Stimulated activated memory B cell treated with anti-CD40 and anti-IgM and Interleukin-4, amounts not matched to agents 10 μg/mL and 1 μg/mL and 100 μg/mL, for 72 hours (primary cell): ENCODE results near the gene KLF3.

Source experiments
- ATAC-seq: fragments of 150-1000 bp; cut with Tn5 transposase; 2 replicates; pipeline ENCODE4 v1.10.0; 2021
- H3K27ac Mint-ChIP-seq: one replicate; pipeline ENCODE4 v1.8.0; 2022; ENCODE audit warnings: mild to moderate bottlenecking, mixed read lengths
- H3K27me3 Mint-ChIP-seq: one replicate; pipeline ENCODE4 v1.8.0; 2022; ENCODE audit warnings: mixed read lengths
- H3K36me3 Mint-ChIP-seq: one replicate; pipeline ENCODE4 v1.8.0; 2022; ENCODE audit warnings: mixed read lengths
- H3K4me1 Mint-ChIP-seq: one replicate; pipeline ENCODE4 v1.8.0; 2022; ENCODE audit warnings: mixed read lengths
- H3K4me3 Mint-ChIP-seq: one replicate; pipeline ENCODE4 v1.8.0; 2022; ENCODE audit warnings: mild to moderate bottlenecking, moderate library complexity, mixed read lengths
- H3K9me3 Mint-ChIP-seq: one replicate; pipeline ENCODE4 v1.8.0; 2022; ENCODE audit warnings: mixed read lengths

KLF3 gene

DNA sequence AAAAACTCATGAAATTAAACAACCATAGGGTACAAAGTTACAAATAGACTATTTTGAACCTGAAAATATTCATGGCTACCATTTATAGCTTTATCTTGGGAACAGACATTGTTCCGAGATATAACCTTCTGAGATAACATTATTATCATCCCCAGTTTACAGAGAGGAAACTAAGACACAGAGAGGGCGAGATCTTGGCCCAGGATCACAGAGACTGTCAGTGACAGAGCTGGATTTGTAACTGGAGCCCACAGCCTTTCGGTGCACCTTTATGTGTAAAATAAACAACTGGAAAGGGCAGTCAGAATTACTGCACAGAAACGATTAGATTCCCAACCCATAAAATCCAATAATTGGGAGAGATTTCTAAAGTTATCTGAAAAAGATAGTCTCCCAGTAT, 28.4 kb downstream of the KLF3 start:
- H3K9me3 Mint-ChIP-seq = no peaks in the 10 kb centered on the region
- ATAC-seq = no peak
- no peak overlapping the region for H3K27ac Mint-ChIP-seq
- H3K4me3 Mint-ChIP-seq = no peak overlapping the region
- H3K27me3 Mint-ChIP-seq = no peaks in the 10 kb centered on the region
- H3K36me3 Mint-ChIP-seq = peaks cover 64% of the 10 kb centered on the region
- no peaks in the 10 kb centered on the region for H3K4me1 Mint-ChIP-seq

DNA sequence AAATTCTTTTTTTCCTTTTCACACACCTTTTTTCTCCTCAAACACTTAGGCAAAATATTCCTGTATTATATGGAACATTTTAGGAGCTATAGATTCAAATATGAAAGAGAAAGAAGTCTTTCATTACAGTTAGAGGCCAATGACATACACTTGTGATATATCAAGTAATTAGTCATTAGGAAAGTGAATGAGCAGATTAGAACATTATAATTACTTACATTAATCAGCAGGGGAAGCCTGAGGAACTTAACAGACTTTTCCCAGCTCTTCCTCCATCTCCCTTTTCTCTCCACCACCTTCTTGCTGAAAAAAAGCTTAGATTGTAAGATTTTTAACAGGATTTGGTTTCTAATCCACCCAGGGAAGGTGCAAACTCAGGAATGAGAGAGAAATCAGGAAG, 29.6 kb downstream of the KLF3 start:
- H3K27me3 Mint-ChIP-seq = no peaks in the 10 kb centered on the region
- peaks cover 67% of the 10 kb centered on the region for H3K36me3 Mint-ChIP-seq
- H3K4me3 Mint-ChIP-seq = no peak overlapping the region
- no peak for ATAC-seq
- H3K27ac Mint-ChIP-seq = no peak overlapping the region
- H3K9me3 Mint-ChIP-seq = no peaks in the 10 kb centered on the region
- no peaks in the 10 kb centered on the region for H3K4me1 Mint-ChIP-seq

DNA sequence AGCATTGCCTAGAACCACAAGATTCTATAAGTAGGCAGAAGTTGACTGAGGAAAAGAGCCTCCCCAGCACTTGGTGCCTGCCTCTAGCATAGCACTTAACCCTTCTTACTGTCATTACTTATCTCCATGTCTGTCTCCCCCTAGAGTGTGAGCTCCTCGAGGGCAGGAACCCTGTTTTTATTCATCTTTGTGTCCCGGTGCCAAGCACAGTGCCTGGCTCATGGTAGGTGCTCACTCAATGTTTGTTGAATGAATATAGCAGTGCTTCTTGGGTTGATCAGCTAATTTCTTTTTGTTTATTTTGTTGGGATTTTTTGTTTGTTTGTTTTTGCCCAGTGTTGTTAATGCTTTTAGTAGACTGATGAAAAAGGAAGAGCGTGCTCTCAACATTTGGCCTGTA, 30.3 kb downstream of the KLF3 start:
- ATAC-seq = no peak
- no peak overlapping the region for H3K4me3 Mint-ChIP-seq
- no peaks in the 10 kb centered on the region for H3K4me1 Mint-ChIP-seq
- no peaks in the 10 kb centered on the region for H3K27me3 Mint-ChIP-seq
- peaks cover 59% of the 10 kb centered on the region for H3K36me3 Mint-ChIP-seq
- H3K27ac Mint-ChIP-seq = no peak overlapping the region
- H3K9me3 Mint-ChIP-seq = no peaks in the 10 kb centered on the region

DNA sequence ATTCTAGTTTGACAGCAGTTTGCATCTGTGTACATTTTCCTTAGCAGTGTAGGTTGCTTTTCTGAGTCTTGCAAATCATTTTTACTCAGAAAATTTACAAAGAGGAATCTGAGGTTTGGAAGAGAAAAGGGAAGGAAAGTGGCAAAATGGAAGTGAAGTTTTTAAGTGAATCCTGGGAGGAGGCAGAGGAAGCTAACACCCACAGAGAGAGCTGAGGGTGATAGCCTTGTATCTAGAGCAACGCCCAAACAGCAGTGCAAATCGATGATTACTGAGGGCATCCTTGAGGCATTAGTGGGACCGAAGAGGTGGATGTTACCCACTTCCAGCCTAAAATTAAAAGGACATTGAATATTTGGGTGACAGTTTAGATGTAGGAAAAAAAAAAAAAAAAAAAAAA, 31.8 kb downstream of the KLF3 start:
- peaks cover 47% of the 10 kb centered on the region for H3K36me3 Mint-ChIP-seq
- H3K27me3 Mint-ChIP-seq = no peaks in the 10 kb centered on the region
- H3K4me1 Mint-ChIP-seq = no peaks in the 10 kb centered on the region
- peak overlapping the region; percentile 48 for H3K27ac Mint-ChIP-seq
- no peak overlapping the region for H3K4me3 Mint-ChIP-seq
- ATAC-seq = no peak
- H3K9me3 Mint-ChIP-seq = no peaks in the 10 kb centered on the region

DNA sequence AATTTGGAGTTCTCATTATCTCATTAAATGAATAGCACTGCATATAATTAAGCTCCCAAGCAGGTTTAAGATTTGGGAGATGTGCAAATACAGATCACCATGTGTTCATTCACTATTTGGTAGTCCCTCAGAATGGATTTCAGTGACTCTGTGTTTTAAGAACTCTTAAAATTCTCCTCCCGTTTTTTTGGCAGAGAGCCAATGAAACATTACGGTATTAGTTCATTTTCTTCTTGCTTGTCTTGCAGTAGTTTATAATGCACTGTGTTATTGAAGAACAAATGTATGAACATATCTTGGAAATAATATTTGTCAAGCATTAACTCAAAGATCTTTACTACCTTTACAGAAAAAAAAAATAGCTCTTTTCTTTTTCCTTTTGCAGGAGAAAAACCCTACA, 32.7 kb downstream of the KLF3 start:
- no peak overlapping the region for H3K4me3 Mint-ChIP-seq
- H3K27me3 Mint-ChIP-seq = no peaks in the 10 kb centered on the region
- H3K27ac Mint-ChIP-seq = no peak overlapping the region
- H3K9me3 Mint-ChIP-seq = no peaks in the 10 kb centered on the region
- no peak for ATAC-seq
- peaks cover 41% of the 10 kb centered on the region for H3K36me3 Mint-ChIP-seq
- peaks cover 3% of the 10 kb centered on the region for H3K4me1 Mint-ChIP-seq

DNA sequence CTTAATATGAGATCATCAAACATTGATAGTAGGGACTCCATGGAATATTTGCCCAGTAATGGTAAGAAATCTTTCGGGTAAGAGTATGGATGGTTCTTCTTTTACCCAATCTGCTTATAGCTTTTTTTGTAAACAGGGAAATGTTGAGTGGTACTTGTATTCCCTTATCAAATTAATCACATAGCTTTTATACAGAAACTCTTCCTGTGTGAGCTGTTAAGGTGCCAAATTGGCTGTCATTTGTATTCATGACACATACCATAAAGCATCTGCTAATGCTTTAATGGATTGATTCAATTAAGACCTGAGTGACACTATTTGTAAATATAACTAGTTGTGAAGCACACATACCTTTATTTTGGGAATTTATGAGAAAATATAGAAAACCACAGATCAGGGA, 34.2 kb downstream of the KLF3 start:
- Mint-ChIP-seq H3K27ac (no peak overlapping the region), H3K36me3 (peaks cover 41% of the 10 kb centered on the region), H3K27me3 (no peaks in the 10 kb centered on the region), H3K4me1 (peaks cover 12% of the 10 kb centered on the region), H3K4me3 (no peak overlapping the region), H3K9me3 (no peaks in the 10 kb centered on the region)
- ATAC-seq = no peak

DNA sequence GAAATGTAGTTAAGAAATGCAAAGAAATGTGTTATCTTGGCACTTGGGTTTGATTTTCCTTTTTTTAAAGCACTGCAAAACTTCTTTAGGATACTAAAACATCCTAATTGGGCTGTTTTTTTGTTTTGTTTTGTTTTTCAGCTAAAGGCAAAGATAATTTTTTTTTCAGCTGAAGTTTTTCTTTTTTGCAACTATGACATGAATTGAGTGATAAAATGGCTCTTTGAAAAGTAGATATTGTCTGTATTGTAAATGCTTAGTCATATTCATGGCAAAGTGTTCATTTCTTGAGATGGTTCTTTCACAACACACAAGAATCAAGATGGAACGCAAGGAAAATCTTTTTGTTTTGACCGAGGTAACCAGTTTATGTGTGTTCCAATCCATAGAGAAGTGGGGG, 35.1 kb downstream of the KLF3 start:
- no peak overlapping the region for H3K27ac Mint-ChIP-seq
- peaks cover 22% of the 10 kb centered on the region for H3K4me1 Mint-ChIP-seq
- H3K27me3 Mint-ChIP-seq = no peaks in the 10 kb centered on the region
- no peaks in the 10 kb centered on the region for H3K9me3 Mint-ChIP-seq
- H3K36me3 Mint-ChIP-seq = peaks cover 33% of the 10 kb centered on the region
- ATAC-seq = no peak
- H3K4me3 Mint-ChIP-seq = no peak overlapping the region

DNA sequence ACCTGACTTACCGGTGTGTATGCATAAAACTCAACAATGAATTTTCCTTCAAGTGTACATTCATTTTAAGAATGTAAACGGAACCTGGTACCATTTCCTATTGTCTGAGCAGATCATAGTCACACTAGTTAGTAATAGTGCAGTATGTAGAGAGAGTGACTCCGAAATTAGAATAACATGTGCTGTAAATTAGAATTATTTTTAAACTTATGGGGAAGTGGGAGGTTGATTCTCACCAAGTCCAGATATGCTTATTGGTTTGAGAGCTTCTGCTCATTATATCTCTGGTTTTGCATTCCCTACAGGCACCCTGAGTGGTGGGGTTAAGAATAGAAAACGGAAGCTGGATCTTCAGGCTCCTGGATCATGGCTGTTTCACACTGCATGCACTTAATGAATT, 39.6 kb downstream of the KLF3 start:
- H3K4me1 Mint-ChIP-seq = peaks cover 41% of the 10 kb centered on the region
- ATAC-seq = peak; percentile 75
- H3K4me3 Mint-ChIP-seq = no peak overlapping the region
- no peaks in the 10 kb centered on the region for H3K9me3 Mint-ChIP-seq
- no peak overlapping the region for H3K27ac Mint-ChIP-seq
- H3K36me3 Mint-ChIP-seq = no peaks in the 10 kb centered on the region
- H3K27me3 Mint-ChIP-seq = no peaks in the 10 kb centered on the region

DNA sequence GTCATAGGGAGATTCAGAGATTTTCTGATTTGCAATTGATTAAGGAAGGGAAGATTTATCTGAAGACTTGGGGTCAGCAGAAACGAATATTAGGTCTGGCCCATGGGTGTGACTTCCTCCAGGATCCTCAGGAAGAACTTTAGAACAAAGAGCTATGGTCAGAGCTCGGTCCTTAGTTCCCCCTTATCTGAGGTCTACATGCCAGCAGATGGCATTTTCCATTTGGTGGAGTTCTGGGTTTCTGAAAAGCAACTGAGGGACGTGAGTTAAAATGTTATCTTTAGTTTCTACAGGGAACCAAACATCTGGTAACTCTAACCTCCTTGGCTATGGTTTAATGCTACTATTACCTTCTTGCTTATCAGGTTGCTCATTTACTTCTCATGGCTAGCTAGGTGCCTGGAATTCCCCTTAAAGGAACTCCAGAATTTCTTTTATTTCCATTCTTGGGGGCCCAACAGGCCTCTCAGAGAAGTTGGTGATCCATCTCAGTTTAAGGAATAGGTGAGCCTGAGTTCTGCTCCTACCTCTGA, 40.7 kb downstream of the KLF3 start:
- Mint-ChIP-seq H3K27ac (peak overlapping the region; percentile 17), H3K36me3 (no peaks in the 10 kb centered on the region), H3K27me3 (peaks cover 4% of the 10 kb centered on the region), H3K4me1 (peaks cover 41% of the 10 kb centered on the region), H3K4me3 (no peak overlapping the region), H3K9me3 (no peaks in the 10 kb centered on the region)
- ATAC-seq = no peak

DNA sequence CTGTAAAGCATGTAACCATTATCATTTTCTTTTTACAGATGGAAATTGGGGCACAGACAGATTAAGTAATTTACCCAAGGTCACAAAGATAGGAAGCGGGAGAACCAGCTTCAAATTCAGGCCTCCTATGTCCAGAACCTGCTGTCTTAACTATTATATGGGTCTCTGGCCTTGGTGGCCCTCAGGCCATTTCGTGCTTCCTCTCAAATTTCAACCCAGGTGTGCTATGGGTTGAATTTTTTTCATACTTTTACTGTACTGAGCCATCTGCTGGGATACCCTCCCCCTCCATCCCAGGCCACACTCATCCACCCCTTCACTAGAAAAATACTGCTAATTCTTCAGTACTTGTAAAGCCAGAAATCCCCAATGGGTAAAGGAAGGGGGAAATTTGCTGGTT, 42.3 kb downstream of the KLF3 start:
- Mint-ChIP-seq H3K27me3 (peaks cover 15% of the 10 kb centered on the region), H3K27ac (no peak overlapping the region), H3K4me1 (peaks cover 57% of the 10 kb centered on the region), H3K9me3 (no peaks in the 10 kb centered on the region), H3K36me3 (no peaks in the 10 kb centered on the region), H3K4me3 (no peak overlapping the region)
- ATAC-seq = no peak

DNA sequence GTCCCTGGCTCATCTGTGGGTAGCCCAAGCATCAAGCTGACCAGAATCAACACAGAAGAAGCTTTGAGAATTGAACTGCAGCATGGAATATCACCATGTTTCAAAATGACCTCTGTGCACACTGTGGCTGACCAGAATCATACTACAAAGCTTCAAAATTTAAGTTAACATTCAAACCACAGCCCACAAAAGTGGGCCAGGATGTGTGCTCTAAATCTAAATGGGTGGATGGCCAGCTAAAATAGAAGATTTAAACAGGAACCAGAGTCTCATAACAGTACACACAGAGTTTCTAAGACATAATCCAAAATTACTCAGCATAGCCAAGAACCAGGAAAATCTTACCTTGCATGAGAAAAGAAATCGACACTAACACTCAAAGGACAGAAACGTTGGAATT, 46.1 kb downstream of the KLF3 start:
- Mint-ChIP-seq H3K27me3 (peaks cover 26% of the 10 kb centered on the region), H3K4me1 (peaks cover 35% of the 10 kb centered on the region), H3K4me3 (no peak overlapping the region), H3K27ac (no peak overlapping the region), H3K9me3 (peaks cover 7% of the 10 kb centered on the region), H3K36me3 (peaks cover 12% of the 10 kb centered on the region)
- peak; percentile 80 for ATAC-seq

DNA sequence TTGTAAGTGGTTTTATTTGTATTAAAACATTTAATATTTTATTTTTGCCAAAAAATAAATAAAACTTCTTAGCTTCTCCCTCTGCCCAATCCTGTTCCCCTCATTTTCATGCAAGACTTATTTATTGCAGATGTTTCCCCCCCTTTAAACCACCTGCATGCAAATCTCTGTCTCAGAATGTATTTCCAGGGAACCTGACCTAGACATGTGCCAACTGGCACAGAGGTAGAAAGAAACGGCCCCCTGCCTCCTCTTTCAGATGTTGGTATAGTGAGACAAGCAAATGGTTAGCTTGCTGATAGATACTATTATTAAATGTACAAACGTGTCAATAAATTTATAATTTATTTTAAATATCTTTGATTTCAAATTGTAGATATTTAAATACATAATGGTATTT, 47.1 kb downstream of the KLF3 start:
- H3K4me1 Mint-ChIP-seq = peaks cover 31% of the 10 kb centered on the region
- H3K27ac Mint-ChIP-seq = no peak overlapping the region
- no peak overlapping the region for H3K4me3 Mint-ChIP-seq
- peaks cover 26% of the 10 kb centered on the region for H3K27me3 Mint-ChIP-seq
- peaks cover 12% of the 10 kb centered on the region for H3K36me3 Mint-ChIP-seq
- ATAC-seq = peak; percentile 63
- peaks cover 7% of the 10 kb centered on the region for H3K9me3 Mint-ChIP-seq

DNA sequence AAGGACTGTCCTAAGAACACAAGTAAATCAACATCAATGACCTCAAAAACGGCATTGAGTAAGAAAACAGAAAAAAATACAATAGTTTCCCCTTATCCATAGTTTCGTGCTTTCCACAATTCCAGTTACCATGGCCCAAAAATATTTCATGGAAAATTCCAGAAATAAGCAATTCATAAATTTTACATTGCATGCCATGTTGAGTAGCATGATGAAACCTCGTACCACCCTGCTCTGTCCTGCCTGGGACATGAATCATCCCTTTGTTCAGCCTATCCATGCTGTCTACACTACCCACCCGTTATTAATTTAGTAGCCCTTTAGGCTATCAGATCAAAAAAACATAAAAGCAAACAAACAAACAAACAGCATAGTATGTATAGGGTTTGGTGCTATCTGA, 51.1 kb downstream of the KLF3 start:
- Mint-ChIP-seq H3K36me3 (peaks cover 12% of the 10 kb centered on the region), H3K4me3 (no peak overlapping the region), H3K4me1 (peaks cover 19% of the 10 kb centered on the region), H3K27ac (no peak overlapping the region), H3K9me3 (peaks cover 7% of the 10 kb centered on the region), H3K27me3 (peaks cover 18% of the 10 kb centered on the region)
- ATAC-seq = no peak

DNA sequence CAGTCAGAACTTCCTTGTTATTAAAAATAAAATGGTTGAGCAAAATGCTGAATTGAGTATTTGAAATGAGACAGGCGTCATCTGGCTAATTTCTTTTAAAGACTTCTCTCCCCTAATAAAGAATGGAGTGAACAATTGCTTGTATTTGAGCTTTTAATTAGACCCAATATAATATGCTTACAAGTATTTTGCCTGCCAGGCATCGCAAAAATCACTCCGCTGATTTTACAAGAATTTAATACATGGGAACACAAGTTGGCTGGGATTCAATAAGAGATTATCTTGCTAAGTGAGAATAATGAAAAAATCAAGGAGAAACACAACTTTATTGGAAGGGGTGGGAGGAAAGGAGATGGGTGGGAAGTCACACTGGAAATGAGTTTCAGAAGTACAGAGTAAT, 52.3 kb downstream of the KLF3 start:
- Mint-ChIP-seq H3K4me1 (peaks cover 7% of the 10 kb centered on the region), H3K9me3 (peaks cover 7% of the 10 kb centered on the region)

DNA sequence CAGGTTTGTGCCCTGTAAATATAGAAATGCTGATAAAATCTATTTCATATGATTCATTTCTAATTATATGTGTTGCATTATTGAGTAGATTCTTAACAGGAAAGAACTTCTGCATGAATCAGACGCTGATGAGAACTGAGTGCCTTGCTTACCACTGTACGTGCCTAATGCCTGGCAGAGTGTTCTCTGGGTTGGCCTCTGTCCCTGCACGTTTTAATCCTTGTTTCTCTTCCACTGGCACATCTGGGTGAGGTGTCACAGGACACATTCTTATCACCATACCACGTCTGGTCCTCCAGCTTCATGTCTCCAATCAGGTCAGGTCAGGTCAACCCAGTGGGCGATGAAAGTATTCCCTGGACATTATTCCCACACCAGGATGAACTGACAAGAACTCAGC, 53.6 kb downstream of the KLF3 start:
- H3K4me3 Mint-ChIP-seq = no peak overlapping the region

More for the DNA sequence above, 52.3 kb downstream of the KLF3 start:
- ATAC-seq = no peak
- peaks cover 12% of the 10 kb centered on the region for H3K36me3 Mint-ChIP-seq
- peaks cover 10% of the 10 kb centered on the region for H3K27me3 Mint-ChIP-seq
- H3K27ac Mint-ChIP-seq = no peak overlapping the region
- H3K4me3 Mint-ChIP-seq = no peak overlapping the region

DNA sequence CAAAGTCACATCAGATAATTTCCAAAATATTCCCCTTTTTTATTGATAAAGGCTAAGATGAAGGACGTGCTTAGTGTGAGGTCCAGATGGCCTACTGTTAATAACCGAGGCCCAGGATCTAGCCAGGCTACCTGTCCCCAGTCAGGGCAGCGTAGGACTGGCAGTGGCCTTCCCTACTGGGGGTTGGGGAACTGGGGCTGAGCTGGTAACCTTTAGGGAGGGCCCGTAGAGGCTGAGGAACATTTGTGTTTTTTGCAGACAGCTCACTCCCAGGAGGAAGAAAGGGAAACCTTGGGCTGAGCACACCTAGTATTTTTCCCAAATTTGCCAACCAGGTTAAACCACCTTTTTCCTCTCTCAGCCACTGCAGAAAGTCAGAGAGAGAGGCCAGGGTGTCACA, 59.1 kb downstream of the KLF3 start:
- H3K36me3 Mint-ChIP-seq = no peaks in the 10 kb centered on the region
- H3K9me3 Mint-ChIP-seq = no peaks in the 10 kb centered on the region
- H3K4me1 Mint-ChIP-seq = peaks cover 11% of the 10 kb centered on the region
- no peak overlapping the region for H3K27ac Mint-ChIP-seq
- no peak for ATAC-seq
- no peaks in the 10 kb centered on the region for H3K27me3 Mint-ChIP-seq
- H3K4me3 Mint-ChIP-seq = no peak overlapping the region

More for the DNA sequence above, 53.6 kb downstream of the KLF3 start:
- Mint-ChIP-seq H3K9me3 (peaks cover 2% of the 10 kb centered on the region), H3K36me3 (peaks cover 5% of the 10 kb centered on the region), H3K4me1 (peaks cover 5% of the 10 kb centered on the region), H3K27me3 (peaks cover under 1% of the 10 kb centered on the region), H3K27ac (no peak overlapping the region)
- no peak for ATAC-seq
